A549 (cell line): Measurements from ENCODE around the gene SMOC1.

ENCODE experiments used
- CHD4 ChIP-seq: fragments of 200-600 bp; sonication (generic); IDR thresholded peaks from 2 replicates; pipeline ENCODE4 v1.6.1; 2016; ENCODE audit warnings: antibody characterized with exemption, mild to moderate bottlenecking, borderline replicate concordance
- EP300 ChIP-seq, 2 experiments: fragments of >200 bp; sonication (Bioruptor Twin); formaldehyde crosslinking; IDR thresholded peaks; 2 replicates in 1 of 2; 3 replicates in 1 of 2; pipeline ENCODE4 v1.6.1; 2016 to 2017
- KDM5A ChIP-seq: fragments of 200-600 bp; sonication (generic); IDR thresholded peaks from 2 replicates; pipeline ENCODE4 v1.6.1; 2016; ENCODE audit warnings: antibody characterized with exemption, mild to moderate bottlenecking
- MAFK ChIP-seq: fragments of 450-650 bp; IDR thresholded peaks from 2 replicates; pipeline ENCODE4 v1.6.1; 2014; ENCODE audit not compliant: partially characterized antibody
- MAZ ChIP-seq: fragments of 150-350 bp; IDR thresholded peaks from 2 replicates; pipeline ENCODE4 v1.6.1; 2014; ENCODE audit warnings: antibody characterized with exemption, low read depth, low read length, borderline replicate concordance
- POLR2A ChIP-seq: IDR thresholded peaks from 2 replicates; pipeline ENCODE4 v1.6.1; 2012; ENCODE audit warnings: mild to moderate bottlenecking, low read length
- POLR2AphosphoS2 ChIP-seq: conservative IDR thresholded peaks from 2 replicates; pipeline ENCODE4 v1.6.1; 2012; ENCODE audit warnings: low read length, improper control_type of control experiment, inconsistent platforms
- RAD21 ChIP-seq, 2 experiments: fragments of >200 bp in 1 of 2; sonication (Bioruptor Twin) in 1 of 2; formaldehyde crosslinking in 1 of 2; IDR thresholded peaks in 1 of 2; conservative IDR thresholded peaks in 1 of 2; 2 replicates in 1 of 2; 3 replicates in 1 of 2; pipeline ENCODE4 v1.6.1; 2012 to 2018; ENCODE audit warnings: inconsistent platforms in 1 of 2
- RFX5 ChIP-seq: fragments of 450-650 bp; IDR thresholded peaks from 2 replicates; pipeline ENCODE4 v1.7.1; 2014; ENCODE audit warnings: antibody characterized with exemption, mild to moderate bottlenecking, moderate library complexity
- RNF2 ChIP-seq: fragments of 200-600 bp; sonication (generic); IDR thresholded peaks from 2 replicates; pipeline ENCODE4 v1.6.1; 2016; ENCODE audit warnings: low read depth, mild to moderate bottlenecking, antibody characterized with exemption, moderate library complexity, borderline replicate concordance
- SMC3 ChIP-seq: fragments of >200 bp; sonication (Bioruptor Twin); formaldehyde crosslinking; IDR thresholded peaks from 3 replicates; pipeline ENCODE4 v1.6.1; 2018; ENCODE audit warnings: inconsistent platforms
- TF ChIP-seq, protein P1 (sequence below): fragments of >200 bp; sonication (Bioruptor Twin); formaldehyde crosslinking; IDR thresholded peaks from 3 replicates; pipeline ENCODE4 v1.5.1; 2016
- TF ChIP-seq, protein P2 (sequence below): fragments of 200-600 bp; sonication (generic); IDR thresholded peaks from 2 replicates; pipeline ENCODE4 v1.6.1; 2016; ENCODE audit warnings: antibody characterized with exemption, mild to moderate bottlenecking, moderate library complexity

DNA sequence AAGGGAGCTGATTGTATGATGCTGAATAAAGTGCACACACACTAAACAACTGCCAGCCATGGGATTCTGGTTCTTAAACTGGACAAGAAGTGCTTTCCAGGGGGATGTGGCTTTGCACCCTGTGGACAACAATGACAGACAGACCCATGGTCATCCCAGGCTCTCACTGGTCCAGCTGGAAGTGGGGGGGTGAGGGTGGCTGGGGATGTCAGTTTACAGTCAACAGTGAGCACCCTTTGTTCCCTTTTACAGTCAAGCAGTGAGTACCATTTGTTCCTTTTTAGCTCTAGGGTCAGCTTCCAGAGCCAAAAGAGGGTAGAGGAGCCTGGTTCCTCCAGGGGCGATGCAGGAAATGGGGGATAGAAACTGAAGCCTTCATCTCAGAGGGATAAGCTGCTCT is 100.7 kb downstream of the SMOC1 start:
- TF ChIP-seq POLR2A (no peak), CHD4 (no peak), SMC3 (no peak), EP300 (IDR thresholded peaks at IDR 0.05) (no peak), MAFK (no peak), POLR2AphosphoS2 (no peak), RAD21 (conservative IDR thresholded peaks at IDR 0.05 in 1 of 2, IDR thresholded peaks at IDR 0.05 in 1 of 2) (no peak), RFX5 (no peak), MAZ (no peak), KDM5A (no peak), RNF2 (no peak)
- TF ChIP-seq, protein P1, sequence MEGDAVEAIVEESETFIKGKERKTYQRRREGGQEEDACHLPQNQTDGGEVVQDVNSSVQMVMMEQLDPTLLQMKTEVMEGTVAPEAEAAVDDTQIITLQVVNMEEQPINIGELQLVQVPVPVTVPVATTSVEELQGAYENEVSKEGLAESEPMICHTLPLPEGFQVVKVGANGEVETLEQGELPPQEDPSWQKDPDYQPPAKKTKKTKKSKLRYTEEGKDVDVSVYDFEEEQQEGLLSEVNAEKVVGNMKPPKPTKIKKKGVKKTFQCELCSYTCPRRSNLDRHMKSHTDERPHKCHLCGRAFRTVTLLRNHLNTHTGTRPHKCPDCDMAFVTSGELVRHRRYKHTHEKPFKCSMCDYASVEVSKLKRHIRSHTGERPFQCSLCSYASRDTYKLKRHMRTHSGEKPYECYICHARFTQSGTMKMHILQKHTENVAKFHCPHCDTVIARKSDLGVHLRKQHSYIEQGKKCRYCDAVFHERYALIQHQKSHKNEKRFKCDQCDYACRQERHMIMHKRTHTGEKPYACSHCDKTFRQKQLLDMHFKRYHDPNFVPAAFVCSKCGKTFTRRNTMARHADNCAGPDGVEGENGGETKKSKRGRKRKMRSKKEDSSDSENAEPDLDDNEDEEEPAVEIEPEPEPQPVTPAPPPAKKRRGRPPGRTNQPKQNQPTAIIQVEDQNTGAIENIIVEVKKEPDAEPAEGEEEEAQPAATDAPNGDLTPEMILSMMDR = no peak
- TF ChIP-seq, protein P2, sequence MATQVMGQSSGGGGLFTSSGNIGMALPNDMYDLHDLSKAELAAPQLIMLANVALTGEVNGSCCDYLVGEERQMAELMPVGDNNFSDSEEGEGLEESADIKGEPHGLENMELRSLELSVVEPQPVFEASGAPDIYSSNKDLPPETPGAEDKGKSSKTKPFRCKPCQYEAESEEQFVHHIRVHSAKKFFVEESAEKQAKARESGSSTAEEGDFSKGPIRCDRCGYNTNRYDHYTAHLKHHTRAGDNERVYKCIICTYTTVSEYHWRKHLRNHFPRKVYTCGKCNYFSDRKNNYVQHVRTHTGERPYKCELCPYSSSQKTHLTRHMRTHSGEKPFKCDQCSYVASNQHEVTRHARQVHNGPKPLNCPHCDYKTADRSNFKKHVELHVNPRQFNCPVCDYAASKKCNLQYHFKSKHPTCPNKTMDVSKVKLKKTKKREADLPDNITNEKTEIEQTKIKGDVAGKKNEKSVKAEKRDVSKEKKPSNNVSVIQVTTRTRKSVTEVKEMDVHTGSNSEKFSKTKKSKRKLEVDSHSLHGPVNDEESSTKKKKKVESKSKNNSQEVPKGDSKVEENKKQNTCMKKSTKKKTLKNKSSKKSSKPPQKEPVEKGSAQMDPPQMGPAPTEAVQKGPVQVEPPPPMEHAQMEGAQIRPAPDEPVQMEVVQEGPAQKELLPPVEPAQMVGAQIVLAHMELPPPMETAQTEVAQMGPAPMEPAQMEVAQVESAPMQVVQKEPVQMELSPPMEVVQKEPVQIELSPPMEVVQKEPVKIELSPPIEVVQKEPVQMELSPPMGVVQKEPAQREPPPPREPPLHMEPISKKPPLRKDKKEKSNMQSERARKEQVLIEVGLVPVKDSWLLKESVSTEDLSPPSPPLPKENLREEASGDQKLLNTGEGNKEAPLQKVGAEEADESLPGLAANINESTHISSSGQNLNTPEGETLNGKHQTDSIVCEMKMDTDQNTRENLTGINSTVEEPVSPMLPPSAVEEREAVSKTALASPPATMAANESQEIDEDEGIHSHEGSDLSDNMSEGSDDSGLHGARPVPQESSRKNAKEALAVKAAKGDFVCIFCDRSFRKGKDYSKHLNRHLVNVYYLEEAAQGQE = no peak
